DMS53 (cell line): Measurements from ENCODE around the gene PSMA2.
"Not testable (repeated sequence)": the region's sequence is repeated elsewhere in the genome, so short reads cannot be mapped to it uniquely, and the experiment has no call there.

ENCODE experiments used
- DNase-seq: peaks from one replicate; lab custom pipeline; 2025; lab: John Stamatoyannopoulos, UW

PSMA2 gene

DNA sequence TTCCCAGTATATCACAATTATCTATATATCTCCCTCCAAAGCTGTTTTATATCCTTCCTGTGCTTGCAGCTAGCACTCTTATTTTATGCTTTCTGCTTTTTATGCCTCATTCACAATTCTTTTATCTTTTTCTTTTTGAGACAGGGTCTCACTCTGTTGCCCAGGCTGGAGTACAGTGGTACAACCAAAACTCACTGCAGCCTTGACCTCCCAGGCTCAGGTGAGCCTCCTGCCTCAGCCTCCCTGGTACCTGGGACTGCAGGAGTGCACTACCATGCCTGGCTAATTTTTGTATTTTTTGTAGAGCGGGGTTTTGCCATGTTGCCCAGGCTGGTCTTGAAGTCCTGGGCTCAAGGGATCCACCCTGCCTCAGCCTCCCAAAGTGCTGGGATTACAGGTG is 25.8 kb downstream of the PSMA2 start:
- no peak for DNase-seq

DNA sequence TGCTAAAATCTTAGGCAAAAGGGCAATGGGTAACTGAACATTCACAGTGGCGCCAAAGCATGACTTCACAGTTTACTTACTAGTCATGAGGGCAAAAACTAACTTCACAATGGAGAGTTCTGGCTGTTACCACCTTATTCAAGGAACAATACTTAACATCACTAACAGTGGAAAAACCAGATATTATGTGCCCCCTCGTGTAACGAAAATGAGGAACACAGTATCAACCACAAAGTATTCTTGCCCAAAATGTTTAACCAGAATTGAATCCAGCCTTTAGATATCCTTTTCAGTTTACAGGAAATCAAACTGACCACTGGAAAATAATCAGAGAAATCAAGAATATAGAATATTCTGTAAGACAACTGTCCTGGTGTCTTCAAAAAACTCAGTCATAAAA is 29.6 kb downstream of the PSMA2 start:
- DNase-seq, result no peak

DNA sequence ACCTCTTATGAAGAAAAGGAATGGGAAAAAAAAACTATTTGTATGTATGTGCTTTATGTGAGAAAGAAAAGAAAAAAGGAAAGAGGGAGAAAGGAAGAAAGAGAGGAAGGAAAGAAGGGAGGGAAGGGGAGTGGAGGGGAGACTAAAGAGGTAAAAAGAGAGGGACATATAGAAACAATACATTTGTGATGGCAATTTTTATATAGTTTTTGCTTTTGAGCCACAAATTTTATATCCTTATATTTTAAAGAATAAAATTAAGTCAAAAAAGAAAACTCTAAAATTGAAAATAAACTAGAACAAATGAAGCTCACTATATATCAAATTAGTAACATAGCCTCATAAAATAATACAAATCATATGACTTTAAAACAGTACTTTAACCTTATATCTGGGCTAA is 31.1 kb downstream of the PSMA2 start:
- DNase-seq, result no peak

DNA sequence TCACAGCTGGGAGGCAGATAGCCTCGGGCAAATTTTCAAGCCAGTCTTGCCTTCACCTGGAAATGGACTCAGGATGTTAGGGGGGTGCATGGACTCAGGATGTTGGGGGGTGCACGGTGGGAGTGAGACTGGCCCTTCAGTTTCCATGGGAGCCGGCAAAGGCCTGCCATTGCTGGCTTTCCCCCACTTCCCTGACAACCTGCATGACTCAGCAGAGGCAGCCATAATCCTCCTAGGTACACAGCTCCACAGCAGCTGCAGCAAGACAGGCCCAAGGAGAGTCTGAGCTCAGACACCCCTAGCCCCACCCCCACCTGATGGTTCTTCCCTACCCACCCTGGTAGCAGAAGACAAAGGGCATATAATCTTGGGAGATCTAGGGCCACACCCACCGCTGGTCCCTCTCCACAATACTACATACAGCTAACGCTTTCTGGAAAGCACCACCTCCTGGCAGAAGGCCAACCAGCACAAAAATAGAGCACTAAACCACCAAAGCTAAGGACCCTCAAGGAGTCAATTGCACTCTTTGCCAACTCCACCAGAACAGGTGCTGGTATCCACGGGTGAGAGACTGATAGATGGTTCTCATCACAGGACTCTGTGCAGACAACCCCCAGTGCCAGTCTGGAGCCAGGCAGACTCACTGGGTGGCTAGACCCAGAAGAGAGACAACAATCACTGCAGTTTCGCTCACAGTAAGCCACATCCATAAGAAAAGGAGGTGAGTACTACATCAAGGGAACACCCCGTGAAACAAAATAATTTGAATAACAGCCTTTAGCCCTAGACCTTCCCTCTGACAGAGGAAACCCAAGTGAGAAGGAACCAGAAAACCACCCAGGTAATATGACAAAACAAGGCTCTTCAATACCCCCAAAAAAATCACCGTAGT is 38.4 kb downstream of the PSMA2 start:
- peak; percentile 85 for DNase-seq

DNA sequence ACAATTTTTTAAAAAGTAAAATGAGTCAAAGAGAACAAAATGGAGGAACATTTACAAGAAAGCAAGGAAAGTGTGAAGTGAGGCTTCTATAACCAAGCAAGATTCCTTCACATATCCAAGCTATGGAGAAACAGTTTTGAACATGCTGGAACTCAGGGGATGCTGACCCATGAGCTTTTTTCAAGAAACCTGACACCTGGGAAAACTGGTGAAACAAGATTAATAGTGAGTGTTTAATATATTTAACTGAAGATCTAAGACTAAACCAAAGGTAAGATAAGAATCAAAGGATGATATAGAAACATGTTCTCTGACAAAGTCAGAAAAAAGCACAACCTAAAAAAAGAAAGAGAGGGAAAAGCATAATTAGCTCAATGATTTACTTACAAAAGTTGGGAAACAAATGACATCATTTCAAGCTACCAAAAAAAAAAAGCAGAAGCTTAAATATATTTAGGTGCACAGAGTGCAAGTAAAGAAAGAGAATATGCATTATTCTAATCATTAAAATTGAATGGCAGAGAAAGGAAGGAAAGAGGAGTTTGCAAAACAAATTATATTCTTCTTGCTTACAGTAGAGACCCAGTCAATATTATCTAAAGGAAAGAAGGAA is 45.0 kb downstream of the PSMA2 start:
- DNase-seq, result peak; percentile 14

DNA sequence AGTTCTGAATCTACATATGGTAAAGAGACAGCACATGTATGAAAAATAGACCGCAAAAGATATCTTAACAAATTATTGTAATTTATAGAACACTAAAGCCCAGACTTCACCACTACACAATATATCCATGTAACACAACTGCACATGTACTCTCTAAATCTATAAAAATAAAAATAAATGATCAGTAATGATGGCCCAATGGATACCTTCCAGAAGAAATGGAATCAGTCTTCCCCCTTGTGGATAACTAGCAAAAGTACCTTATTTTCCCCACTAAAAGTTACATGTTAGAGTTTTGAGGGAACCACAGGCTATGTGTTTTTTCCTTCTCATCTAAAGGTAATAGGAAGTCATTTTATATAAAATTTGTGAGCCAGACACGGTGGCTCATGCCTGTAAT is 45.8 kb downstream of the PSMA2 start:
- peak; percentile 44 for DNase-seq

DNA sequence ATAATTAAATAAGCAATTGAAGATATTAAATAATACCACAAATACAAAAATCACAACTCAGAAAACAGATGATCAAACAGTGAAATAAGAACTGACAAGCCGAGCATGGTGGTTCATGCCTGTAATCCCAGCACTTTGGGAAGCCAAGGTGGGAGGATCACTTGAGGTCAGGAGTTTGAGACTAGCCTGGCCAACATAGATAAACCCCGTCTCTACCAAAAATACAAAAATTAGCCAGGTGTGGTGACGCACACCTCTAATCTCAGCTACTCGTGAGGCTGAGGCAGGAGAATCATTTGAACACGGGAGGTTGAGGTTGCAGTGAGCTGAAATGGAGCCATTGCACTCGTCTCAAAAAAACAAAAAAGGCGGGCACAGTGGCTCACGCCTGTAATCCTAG is 46.8 kb downstream of the PSMA2 start:
- DNase-seq, result not testable (repeated sequence)

DNA sequence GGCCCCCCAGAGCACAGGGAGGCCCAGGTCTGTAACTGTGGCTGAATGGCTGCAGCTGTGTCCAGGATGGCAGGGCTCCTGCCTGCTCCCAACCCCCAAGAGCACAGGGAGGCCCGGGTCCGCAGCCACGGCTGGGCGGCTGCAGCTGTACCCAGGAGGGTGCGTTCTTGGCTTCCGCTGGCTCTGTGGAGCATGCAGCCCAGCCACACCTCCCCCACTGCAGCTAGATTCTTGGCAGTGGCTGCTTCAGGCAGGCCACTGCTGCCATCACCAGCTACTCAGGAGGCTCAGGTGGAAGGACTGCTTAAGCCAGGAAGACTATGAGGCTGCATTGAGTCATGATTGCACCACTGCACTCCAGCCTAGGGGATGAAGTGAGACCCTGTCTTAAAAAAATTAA is 48.0 kb downstream of the PSMA2 start:
- no peak for DNase-seq

DNA sequence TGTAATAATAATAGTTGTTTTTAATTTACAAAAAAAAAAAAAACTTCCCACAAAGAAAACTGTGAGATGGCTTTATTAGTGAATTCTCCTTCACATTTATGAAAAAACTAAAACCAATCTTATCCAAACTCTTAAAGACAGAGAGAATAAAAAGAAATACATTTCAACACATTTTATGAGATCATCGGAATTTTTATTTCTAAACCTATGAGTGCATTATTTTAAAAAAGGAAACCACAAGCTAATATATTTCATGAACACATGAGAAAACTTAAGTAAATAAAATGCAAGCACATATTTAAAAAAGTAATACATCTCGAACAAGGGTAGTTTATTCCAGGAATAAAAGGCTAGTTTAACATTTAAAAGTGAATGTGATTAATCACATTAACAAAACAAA is 51.6 kb downstream of the PSMA2 start:
- DNase-seq, result no peak

DNA sequence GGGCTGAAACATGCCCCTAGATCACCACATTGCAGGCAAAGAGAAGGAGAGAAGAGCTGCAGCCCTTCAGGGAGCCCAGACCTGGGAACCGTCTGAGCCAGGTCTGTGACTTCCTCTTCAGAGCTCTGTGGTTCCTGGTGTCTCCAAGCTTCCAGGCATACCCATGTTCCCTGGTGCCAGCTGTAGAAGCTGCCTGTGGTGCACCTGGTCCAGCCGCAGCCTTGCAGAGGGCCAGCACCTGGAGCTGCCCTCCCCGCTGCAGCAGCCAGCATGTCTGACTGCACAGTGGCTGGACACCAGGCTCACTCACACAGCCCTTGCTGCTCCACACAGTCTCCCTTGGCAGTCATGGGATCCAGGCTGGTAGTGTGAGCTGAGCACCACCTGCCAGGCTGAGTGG is 53.7 kb downstream of the PSMA2 start:
- DNase-seq, result peak; percentile 38

DNA sequence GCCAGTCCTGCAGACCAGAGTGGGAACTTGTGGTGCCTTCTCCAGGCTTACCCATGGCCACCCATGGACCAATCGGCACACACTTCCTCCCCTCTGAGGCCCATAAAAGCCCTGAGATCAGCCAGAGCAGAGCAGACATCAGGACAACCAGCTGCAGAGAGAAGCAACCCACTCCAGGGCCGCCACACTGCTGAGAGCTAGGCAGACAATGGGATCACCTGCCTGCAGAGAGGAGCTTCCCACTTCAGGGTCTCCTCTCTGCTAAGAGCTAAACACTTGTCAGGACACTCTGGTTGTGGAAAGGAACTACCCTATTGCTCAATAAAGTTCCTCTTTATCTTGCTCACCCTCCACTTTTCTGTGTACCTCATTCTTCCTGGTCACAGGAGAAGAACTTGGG is 54.1 kb downstream of the PSMA2 start:
- DNase-seq, result peak; percentile 46

DNA sequence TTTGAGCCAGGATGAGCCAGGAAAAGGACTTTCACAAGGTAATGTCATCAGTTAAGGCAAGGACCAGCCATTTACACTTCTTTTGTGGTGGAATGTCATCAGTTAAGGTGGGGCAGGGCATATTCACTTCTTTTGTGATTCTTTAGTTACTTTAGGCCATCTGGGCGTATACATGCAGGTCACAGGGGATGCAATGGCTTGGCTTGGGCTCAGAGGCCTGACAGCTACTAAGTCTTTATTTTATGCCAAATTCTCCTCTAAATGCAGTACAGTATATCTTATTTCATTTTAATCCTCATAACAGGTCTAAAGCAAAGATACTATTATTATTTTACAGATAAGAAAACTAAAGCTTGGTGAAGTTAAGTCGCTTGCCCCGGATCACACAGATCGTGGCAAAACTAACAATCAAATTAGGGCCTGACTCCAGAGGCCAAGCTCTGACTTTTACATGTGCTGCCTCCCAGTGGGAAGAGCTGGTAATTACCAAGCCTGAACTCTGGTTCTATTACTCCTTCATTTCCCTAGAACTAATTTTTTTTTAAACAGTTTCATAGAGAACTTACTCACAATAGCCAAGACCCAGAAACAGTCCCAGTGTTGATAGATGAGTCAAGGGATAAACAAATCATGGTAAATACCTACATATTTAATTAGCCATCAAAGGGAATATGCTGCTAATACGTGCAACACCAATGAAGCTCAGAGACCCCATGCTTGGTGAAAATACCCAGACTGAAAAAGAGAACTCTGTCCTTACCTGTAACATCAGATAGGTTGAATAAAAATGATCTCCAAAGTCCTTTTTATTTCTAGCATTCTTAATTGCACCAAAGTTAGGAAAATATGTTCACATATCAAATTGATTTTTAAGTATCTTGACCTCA is 55.5 kb downstream of the PSMA2 start:
- DNase-seq, result peak; percentile 78

DNA sequence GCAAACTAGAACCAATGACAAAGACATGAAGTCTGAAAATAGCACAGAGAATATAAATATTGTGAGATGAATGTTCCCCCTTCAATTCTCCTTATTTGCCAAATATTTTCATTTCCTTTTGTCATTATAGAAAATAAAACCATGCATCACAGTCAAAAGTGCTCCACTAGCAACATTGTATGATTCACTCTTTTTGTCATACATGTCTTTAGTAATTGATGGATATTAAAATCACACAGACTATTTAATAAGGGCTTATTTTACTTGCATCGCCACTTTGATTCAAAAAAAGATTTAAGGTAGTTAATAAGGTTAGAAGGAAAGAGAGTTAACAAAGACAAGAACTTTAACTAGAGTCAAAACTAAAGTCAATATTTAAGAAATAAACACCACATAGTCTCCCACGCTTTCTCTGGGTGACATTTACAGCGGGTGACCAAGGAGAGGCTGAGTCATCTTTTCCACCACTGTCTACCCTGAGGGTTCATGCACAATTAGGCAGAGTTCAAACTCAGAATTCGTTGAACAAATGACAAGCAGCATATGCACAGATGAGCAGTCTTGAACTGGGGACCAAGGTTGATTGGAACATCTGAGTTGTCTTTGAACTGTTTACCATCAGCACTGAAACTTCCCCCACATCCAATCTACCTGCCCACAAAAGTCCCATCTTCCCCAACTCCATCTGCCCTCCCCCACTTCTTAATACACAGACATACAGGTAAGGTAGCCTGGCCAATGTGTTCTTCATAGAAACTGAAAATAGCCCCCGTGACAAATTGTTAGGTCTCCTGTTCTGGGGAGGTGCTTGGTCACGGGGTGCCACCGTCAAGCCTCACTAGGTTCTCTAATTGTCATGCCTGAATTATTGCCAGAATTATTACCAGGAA is 62.6 kb downstream of the PSMA2 start:
- peak; percentile 41 for DNase-seq

DNA sequence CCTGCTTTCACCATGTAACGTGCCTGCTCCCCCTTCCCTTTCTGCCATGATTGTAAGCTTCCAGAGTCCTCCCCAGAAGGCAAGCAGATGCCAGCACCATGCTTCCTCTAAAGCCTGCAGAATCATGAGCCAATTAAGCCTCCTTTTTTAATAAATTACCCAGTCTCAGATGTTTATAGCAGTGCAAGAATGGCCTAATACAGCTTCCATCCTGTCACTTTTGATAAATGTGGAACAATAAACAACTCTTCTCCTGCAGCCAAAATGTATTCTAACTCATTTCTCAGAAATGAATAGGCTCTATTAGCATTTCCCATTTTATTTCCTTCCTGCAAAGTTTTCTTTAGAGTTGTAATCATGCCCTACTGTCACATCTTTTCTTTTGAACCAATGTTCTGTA is 63.5 kb downstream of the PSMA2 start:
- DNase-seq, result no peak
